SK-N-SH (cell line): ENCODE results near the gene BRAT1.

Source experiments
- EZH2phosphoT487 ChIP-seq: fragments of 200-600 bp; sonication (generic); IDR thresholded peaks from 2 replicates; pipeline ENCODE4 v1.6.1; 2017; ENCODE audit warnings: low read depth, mixed run types, mild to moderate bottlenecking, antibody characterized with exemption, moderate library complexity, borderline replicate concordance
- POLR2AphosphoS5 ChIP-seq: IDR thresholded peaks from 2 replicates; pipeline ENCODE4 v1.6.1; 2012; ENCODE audit warnings: low read depth, low read length
- RAD21 ChIP-seq: IDR thresholded peaks from 2 replicates; pipeline ENCODE4 v1.6.1; 2012; ENCODE audit warnings: mild to moderate bottlenecking, low read length
- SIN3A ChIP-seq: IDR thresholded peaks from 2 replicates; pipeline ENCODE4 v1.6.1; 2012; ENCODE audit warnings: low read depth, mild to moderate bottlenecking, low read length, moderate library complexity, borderline replicate concordance
- SMC3 ChIP-seq: IDR thresholded peaks from 2 replicates; pipeline ENCODE4 v1.6.1; 2012; ENCODE audit warnings: low read depth, low read length, improper control_type of control experiment
- TAF1 ChIP-seq: IDR thresholded peaks from 2 replicates; pipeline ENCODE4 v1.6.1; 2012; ENCODE audit warnings: low read depth, mild to moderate bottlenecking, low read length, moderate library complexity, borderline replicate concordance
- TEAD4 ChIP-seq: IDR thresholded peaks from 2 replicates; pipeline ENCODE4 v1.4.0; 2012; ENCODE audit warnings: mild to moderate bottlenecking, borderline replicate concordance; ENCODE audit not compliant: insufficient read depth
- TF ChIP-seq, protein P1 (sequence below): IDR thresholded peaks from 2 replicates; pipeline ENCODE4 v1.4.0; 2012; ENCODE audit warnings: low read depth
- TF ChIP-seq, protein P2 (sequence below): fragments of 200-600 bp; sonication (generic); IDR thresholded peaks from 2 replicates; pipeline ENCODE4 v1.6.1; 2017; ENCODE audit warnings: antibody characterized with exemption, mild to moderate bottlenecking, moderate library complexity
- TF ChIP-seq, protein P3 (sequence below): fragments of 150-350 bp; IDR thresholded peaks from 2 replicates; pipeline ENCODE4 v1.6.1; 2017; ENCODE audit warnings: antibody characterized with exemption, low read length, low read depth, borderline replicate concordance
- TF ChIP-seq, protein P4 (sequence below): fragments of 150-350 bp; IDR thresholded peaks from 2 replicates; pipeline ENCODE4 v1.6.1; 2016; ENCODE audit warnings: mild to moderate bottlenecking, low read depth, low read length

DNA sequence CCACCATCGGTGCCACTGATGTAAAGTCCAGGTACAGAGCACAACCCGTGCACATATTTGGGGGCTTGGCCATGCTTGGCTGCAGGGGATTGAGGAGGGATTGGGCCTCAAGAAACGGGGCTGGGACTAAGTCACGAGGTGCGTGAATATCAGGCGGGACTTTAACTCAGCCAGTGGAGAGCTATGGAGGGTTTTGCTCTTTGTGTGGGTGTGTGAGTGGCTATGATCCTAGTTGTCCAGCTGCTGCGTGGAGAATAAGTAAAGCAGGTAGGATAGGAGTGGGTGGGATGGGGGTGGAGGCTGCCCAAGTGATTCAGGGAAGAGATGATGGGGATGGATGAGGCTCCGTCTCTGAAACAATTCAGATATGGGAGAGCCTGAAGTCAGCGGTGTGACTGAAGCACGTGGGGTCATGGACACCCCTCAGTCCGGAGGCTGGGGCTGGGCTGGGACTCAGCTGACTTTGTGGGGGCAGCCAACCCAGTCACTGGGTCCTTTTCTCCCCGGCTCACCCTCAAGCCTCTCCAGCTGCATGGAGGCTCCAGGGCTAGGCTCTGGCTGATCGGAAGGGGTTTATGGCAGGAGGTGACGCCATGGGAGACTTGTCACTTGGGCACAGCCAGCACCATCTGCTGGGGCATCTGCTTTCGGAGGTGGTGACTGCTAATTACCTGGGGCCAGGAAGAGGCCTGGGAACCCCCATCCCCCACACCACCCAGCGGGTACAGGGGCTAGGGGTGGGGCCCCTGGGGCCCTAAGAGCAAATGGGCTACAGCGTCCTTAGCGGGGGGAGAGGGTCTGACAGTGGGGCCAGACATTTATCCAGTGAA, 37.4 kb downstream of the BRAT1 start:
- TF ChIP-seq SMC3 (no peak), SIN3A (no peak), RAD21 (no peak), POLR2AphosphoS5 (no peak), TEAD4 (no peak), EZH2phosphoT487 (no peak), TAF1 (no peak)
- TF ChIP-seq, protein P1, sequence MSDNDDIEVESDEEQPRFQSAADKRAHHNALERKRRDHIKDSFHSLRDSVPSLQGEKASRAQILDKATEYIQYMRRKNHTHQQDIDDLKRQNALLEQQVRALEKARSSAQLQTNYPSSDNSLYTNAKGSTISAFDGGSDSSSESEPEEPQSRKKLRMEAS: no peak
- TF ChIP-seq, protein P2, sequence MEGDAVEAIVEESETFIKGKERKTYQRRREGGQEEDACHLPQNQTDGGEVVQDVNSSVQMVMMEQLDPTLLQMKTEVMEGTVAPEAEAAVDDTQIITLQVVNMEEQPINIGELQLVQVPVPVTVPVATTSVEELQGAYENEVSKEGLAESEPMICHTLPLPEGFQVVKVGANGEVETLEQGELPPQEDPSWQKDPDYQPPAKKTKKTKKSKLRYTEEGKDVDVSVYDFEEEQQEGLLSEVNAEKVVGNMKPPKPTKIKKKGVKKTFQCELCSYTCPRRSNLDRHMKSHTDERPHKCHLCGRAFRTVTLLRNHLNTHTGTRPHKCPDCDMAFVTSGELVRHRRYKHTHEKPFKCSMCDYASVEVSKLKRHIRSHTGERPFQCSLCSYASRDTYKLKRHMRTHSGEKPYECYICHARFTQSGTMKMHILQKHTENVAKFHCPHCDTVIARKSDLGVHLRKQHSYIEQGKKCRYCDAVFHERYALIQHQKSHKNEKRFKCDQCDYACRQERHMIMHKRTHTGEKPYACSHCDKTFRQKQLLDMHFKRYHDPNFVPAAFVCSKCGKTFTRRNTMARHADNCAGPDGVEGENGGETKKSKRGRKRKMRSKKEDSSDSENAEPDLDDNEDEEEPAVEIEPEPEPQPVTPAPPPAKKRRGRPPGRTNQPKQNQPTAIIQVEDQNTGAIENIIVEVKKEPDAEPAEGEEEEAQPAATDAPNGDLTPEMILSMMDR: no peak
- TF ChIP-seq, protein P3, sequence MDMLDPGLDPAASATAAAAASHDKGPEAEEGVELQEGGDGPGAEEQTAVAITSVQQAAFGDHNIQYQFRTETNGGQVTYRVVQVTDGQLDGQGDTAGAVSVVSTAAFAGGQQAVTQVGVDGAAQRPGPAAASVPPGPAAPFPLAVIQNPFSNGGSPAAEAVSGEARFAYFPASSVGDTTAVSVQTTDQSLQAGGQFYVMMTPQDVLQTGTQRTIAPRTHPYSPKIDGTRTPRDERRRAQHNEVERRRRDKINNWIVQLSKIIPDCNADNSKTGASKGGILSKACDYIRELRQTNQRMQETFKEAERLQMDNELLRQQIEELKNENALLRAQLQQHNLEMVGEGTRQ: no peak
- TF ChIP-seq, protein P4, sequence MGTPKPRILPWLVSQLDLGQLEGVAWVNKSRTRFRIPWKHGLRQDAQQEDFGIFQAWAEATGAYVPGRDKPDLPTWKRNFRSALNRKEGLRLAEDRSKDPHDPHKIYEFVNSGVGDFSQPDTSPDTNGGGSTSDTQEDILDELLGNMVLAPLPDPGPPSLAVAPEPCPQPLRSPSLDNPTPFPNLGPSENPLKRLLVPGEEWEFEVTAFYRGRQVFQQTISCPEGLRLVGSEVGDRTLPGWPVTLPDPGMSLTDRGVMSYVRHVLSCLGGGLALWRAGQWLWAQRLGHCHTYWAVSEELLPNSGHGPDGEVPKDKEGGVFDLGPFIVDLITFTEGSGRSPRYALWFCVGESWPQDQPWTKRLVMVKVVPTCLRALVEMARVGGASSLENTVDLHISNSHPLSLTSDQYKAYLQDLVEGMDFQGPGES: no peak
